NCI-H2107 (cell line): ENCODE results near the gene MRPL38.
"Not testable (repeated sequence)": the region's sequence is repeated elsewhere in the genome, so short reads cannot be mapped to it uniquely, and the experiment has no call there.

Experiments
- DNase-seq: peaks from one replicate; lab custom pipeline; 2025; lab: John Stamatoyannopoulos, UW

Gene MRPL38

GRCh38 chr17:75854101-75854748 is 50.5 kb downstream of the MRPL38 start:
- no peak for DNase-seq

DNA sequence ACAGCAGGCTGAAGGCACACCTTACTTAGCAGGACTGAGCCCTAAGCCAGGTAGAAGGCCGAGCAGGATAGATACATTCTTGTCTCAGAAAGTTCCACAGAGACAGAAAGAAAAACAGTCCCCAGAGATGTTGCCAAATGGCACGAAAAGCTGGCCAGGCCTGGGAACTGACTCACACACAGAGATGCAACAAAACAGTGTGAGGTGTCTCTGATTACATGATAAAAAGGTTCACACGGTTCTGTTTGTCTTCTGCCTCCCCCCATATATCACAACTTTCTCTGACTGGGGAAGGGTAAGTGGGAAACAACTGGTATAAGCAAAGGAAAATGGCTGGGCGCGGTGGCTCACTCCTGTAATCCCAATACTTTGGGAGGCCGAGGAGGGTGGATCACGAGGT is 51.3 kb downstream of the MRPL38 start:
- DNase-seq: no peak

GRCh38 chr17:75851693-75851991 is 53.0 kb downstream of the MRPL38 start:
- DNase-seq: not testable (repeated sequence)

DNA sequence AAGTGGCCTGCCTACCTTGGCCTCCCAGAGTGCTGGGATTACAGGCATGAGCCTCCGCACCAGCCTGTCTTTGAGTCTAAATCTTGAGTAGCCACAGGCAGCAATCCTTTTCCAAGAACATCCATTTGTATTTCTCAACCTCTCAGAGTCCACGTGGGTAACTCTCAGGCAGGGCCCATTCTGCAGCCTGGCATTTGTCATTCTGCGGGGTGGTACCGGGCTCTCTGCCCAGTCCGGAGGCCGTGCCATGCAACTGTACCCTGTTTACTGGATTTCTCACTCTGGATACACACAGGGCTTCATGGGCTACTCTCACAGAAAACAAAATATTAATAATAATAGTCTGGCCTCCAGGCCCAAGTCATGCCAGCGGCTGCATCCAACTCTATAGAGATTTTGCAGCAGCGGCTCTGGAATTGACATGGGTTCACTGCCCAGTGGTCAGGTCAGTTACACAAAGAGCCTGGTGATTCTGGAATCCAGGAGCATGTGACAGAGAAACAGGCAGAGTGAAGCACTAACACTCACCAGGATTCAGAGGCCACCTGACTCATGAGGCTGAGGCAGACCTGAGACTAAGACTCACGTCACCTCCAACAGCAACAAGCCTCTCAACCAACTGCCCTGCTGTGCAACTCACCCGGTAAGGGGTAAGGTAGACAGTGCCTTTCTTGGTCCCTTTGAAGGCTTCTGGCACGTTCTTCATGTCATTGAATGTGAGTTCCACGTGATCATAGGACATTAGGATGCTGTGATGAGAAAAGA is 53.6 kb downstream of the MRPL38 start:
- no peak for DNase-seq

DNA sequence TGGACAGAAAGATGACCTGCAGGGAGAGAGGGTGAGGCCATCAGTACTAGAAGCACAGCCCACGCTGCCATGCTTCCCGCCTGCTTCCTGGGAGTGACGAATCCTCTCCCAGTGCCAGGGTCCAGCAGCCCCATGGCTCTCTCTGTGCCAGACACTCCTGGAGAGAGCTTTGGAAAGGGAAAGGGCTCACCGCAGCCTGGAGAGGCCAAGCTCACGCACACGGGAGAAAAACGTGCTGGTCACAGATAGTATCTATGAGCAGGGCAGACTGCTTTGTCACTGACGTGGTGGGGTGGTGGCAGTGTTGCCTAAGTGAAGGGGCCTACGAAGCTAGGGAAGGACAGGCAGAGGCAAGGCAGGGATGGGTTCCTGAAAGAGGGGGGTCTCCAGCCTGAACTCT is 55.0 kb downstream of the MRPL38 start:
- no peak for DNase-seq

GRCh38 chr17:75849279-75849646 is 55.4 kb downstream of the MRPL38 start:
- DNase-seq: no peak
